H1 (cell line): ENCODE data around the gene TPST2.

Experiments
- GTF2F1 ChIP-seq: IDR thresholded peaks from 2 replicates; pipeline ENCODE4 v1.6.1; 2012; ENCODE audit warnings: low read depth, low read length, improper control_type of control experiment, borderline replicate concordance
- HDAC6 ChIP-seq: IDR thresholded peaks from one replicate; pipeline ENCODE4 v1.7.1; 2012; ENCODE audit warnings: low read depth, mild to moderate bottlenecking, inconsistent platforms, low read length, moderate library complexity
- NRF1 ChIP-seq: IDR thresholded peaks from 2 replicates; pipeline ENCODE4 v1.6.1; 2011; ENCODE audit warnings: mild to moderate bottlenecking, low read depth, low read length, improper control_type of control experiment

DNA sequence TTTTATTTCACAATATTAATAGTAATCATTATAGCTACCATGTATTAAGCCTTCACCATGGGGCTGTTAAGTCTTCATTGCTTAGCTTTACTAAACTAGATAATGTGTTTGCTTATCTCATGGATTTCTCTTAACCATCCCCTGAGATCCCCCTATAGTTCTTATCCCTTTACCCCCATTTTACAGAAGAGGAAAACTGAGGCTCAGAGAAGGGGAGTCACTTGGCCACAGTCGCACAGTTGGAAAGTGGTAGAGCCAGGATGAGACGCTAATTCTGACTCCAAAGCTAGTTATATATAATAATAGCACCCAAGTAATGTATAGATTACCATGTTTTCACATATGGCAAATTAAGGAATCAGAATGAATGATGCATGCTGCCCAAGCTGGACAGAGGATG is 67.9 kb downstream of the TPST2 start:
- no peak for TF ChIP-seq GTF2F1
- TF ChIP-seq NRF1 = no peak
- no peak for TF ChIP-seq HDAC6
